Activated naive CD8-positive, alpha-beta T cell (primary cell): ENCODE data around the gene C14orf93.
A peak's percentile ranks its signal among the peaks of the same experiment; 100 is the strongest.
"Not testable (repeated sequence)": the region's sequence is repeated elsewhere in the genome, so short reads cannot be mapped to it uniquely, and the experiment has no call there.

Experiments
- H3K27ac Mint-ChIP-seq: one replicate; pipeline ENCODE4 v1.8.0; 2021; ENCODE audit warnings: mixed read lengths
- H3K27me3 Mint-ChIP-seq: one replicate; pipeline ENCODE4 v1.8.0; 2021; ENCODE audit warnings: mixed read lengths
- H3K36me3 Mint-ChIP-seq: one replicate; pipeline ENCODE4 v1.8.0; 2021; ENCODE audit warnings: mixed read lengths
- H3K4me1 Mint-ChIP-seq: one replicate; pipeline ENCODE4 v1.8.0; 2021; ENCODE audit warnings: low read depth, mixed read lengths
- H3K4me3 Mint-ChIP-seq: one replicate; pipeline ENCODE4 v1.8.0; 2021; ENCODE audit warnings: mild to moderate bottlenecking, mixed read lengths
- H3K9me3 Mint-ChIP-seq: one replicate; pipeline ENCODE4 v1.8.0; 2021; ENCODE audit warnings: low read depth, mixed read lengths

Gene C14orf93

GRCh38 chr14:22965916-22966782 is 43.8 kb downstream of the C14orf93 start:
- H3K27ac Mint-ChIP-seq, H3K36me3 Mint-ChIP-seq, H3K27me3 Mint-ChIP-seq, H3K4me3 Mint-ChIP-seq, H3K4me1 Mint-ChIP-seq, H3K9me3 Mint-ChIP-seq: not testable (repeated sequence)

GRCh38 chr14:22962061-22962676 is 47.8 kb downstream of the C14orf93 start:
- no peaks in the 10 kb centered on the region for H3K27me3 Mint-ChIP-seq
- H3K4me3 Mint-ChIP-seq = no peak overlapping the region
- H3K36me3 Mint-ChIP-seq = no peaks in the 10 kb centered on the region
- H3K4me1 Mint-ChIP-seq = peaks cover 2% of the 10 kb centered on the region
- no peak overlapping the region for H3K27ac Mint-ChIP-seq
- H3K9me3 Mint-ChIP-seq = no peaks in the 10 kb centered on the region

GRCh38 chr14:22955702-22956569 is 54.0 kb downstream of the C14orf93 start:
- no peaks in the 10 kb centered on the region for H3K9me3 Mint-ChIP-seq
- peak overlapping the region; percentile 93 for H3K4me3 Mint-ChIP-seq
- peak overlapping the region; percentile 92 for H3K27ac Mint-ChIP-seq
- H3K27me3 Mint-ChIP-seq = no peaks in the 10 kb centered on the region
- peaks cover 16% of the 10 kb centered on the region for H3K4me1 Mint-ChIP-seq
- H3K36me3 Mint-ChIP-seq = peaks cover 2% of the 10 kb centered on the region

- H3K27me3 Mint-ChIP-seq = no peaks in the 10 kb centered on the region
- no peak overlapping the region for H3K27ac Mint-ChIP-seq
- H3K36me3 Mint-ChIP-seq = peaks cover 2% of the 10 kb centered on the region
- no peaks in the 10 kb centered on the region for H3K9me3 Mint-ChIP-seq
- H3K4me1 Mint-ChIP-seq = peaks cover 15% of the 10 kb centered on the region
- H3K4me3 Mint-ChIP-seq = no peak overlapping the region
These were observed 57.5 kb downstream of the C14orf93 start for GRCh38 chr14:22952418-22952817.

- H3K4me3 Mint-ChIP-seq, H3K27me3 Mint-ChIP-seq, H3K36me3 Mint-ChIP-seq, H3K27ac Mint-ChIP-seq, H3K9me3 Mint-ChIP-seq: not testable (repeated sequence)
- peaks cover 14% of the 10 kb centered on the region for H3K4me1 Mint-ChIP-seq
These were observed 58.1 kb downstream of the C14orf93 start for GRCh38 chr14:22951795-22952194.

GRCh38 chr14:22945642-22946041 is 64.3 kb downstream of the C14orf93 start:
- H3K27me3 Mint-ChIP-seq = no peaks in the 10 kb centered on the region

GRCh38 chr14:22939684-22940083 is 70.3 kb downstream of the C14orf93 start:
- Mint-ChIP-seq H3K27ac (no peak overlapping the region), H3K36me3 (no peaks in the 10 kb centered on the region), H3K4me3 (no peak overlapping the region), H3K27me3 (no peaks in the 10 kb centered on the region), H3K4me1 (no peaks in the 10 kb centered on the region), H3K9me3 (no peaks in the 10 kb centered on the region)

More at GRCh38 chr14:22945642-22946041, 64.3 kb downstream of the C14orf93 start:
- Mint-ChIP-seq H3K36me3 (no peaks in the 10 kb centered on the region), H3K9me3 (no peaks in the 10 kb centered on the region), H3K4me3 (no peak overlapping the region), H3K4me1 (no peaks in the 10 kb centered on the region), H3K27ac (no peak overlapping the region)
